NCI-H69 (cell line): ENCODE measurements around the gene MACROD1.

Experiments
- DNase-seq: peaks from one replicate; lab custom pipeline; 2025; lab: John Stamatoyannopoulos, UW

The MACROD1 gene

DNA sequence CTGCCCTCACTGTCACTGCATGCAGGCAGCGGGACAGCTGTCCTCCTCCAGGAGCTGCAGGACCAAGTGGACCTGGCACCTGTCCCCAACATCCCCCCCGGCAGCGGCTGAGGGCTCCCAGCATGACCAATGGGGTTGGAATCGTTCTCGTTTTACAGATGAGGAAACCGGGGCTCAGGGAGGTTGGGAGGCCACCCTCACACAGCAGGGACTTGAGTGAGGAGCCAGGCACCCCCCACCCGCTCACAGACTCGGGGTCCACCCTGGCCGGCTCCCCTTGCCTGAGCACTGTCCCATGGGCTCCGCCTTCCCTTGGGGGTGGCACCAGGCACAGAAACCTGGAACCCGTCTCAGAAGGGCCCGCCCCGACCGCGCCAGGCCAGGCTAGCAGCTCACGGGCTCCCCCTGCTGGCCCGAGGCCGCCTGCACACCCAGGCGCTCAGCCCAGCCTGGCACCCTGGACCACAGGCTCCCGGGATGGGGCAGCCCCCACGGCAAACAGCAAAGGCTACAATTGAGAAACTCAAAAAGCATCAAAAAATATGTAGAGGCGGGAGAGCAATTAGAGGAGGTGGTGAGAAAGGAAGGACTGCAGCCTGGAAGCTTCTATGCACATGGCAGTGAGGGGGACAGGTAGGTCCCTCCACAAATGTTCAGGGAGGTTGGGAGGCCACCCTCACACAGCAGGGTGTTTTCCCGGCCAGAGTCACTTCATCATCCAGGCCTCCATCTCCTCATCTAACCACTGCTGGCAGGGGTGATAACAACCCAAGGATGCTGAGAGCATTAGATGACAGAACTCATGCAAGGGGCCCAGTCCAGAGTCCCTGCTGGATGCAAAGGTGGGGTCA, 12.8 kb downstream of the MACROD1 start:
- DNase-seq: peak; percentile 70

DNA sequence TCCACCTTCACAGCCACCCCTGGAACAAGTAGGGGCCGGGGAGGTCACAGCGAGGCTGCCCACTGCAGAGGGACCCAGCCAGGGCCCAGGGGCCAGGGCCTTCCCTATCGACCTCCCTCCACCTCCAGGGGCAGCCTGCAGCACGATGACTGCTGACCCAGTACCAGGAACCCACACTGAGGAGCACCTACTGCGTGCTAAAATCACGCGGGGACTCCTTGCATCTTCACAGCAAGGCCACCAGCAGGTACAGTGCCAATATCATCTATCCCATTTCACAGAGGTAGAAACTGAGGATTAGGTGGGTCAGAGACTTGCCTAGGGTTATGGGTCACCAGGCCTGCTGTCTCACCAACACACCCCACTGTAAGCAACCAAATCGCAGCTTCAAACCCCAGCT, 14.6 kb downstream of the MACROD1 start:
- DNase-seq: no peak

DNA sequence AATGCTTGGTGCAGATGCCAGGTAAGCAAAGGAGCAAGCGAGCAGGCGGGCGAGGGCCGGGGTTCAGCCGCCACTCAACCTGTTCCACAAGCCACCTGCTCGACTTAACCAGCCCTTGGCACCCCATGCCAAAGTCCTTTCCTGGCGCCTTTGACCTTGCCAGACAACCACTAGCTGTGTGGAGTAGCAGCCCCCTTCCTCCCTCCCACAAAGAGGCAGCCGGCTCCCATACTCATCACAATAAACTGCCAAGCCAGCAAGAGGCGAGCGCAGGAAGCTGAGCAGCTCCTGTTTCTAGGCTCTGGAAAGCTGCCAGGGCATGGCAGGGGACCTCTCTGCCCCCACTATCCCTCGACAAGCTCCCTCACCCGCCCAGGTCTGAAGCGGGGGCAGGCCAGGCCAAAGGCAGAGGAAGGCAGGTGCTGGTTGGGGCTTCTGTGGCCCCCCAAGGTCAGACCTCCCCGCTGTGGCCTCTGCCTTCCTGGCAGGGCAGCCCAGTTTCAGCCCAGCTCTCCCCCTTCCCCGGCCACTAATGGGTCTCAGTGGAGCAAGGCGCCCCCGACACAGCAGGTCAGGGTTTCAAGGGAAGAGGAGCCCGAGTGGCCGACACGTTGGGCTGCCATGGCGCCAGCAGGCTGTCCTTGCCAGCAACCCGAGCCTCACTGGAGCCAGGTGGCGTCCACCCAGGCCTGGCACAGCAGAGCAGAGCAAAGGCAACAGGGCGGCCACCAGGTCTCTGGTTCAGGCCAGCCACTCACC, 15.3 kb downstream of the MACROD1 start:
- peak; percentile 92 for DNase-seq

DNA sequence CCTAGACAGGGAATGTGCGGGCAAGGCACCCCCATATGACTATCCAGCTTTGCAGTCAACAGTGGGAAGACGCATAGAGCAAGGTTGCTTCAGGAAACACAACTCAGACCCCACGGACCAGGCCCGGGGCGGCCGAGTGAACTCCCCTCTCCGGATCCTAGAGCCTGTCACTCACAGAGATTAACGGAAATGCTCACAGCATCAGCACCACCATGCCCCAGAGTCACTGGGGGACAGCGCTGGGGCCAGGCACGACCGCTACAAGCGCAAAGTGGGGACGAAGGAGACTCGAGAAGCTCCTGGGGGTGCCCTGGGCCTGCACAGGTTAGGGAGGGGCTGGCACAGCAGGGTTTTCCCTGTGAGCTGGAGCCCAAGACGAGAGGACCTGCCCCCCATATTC, 15.9 kb downstream of the MACROD1 start:
- no peak for DNase-seq

DNA sequence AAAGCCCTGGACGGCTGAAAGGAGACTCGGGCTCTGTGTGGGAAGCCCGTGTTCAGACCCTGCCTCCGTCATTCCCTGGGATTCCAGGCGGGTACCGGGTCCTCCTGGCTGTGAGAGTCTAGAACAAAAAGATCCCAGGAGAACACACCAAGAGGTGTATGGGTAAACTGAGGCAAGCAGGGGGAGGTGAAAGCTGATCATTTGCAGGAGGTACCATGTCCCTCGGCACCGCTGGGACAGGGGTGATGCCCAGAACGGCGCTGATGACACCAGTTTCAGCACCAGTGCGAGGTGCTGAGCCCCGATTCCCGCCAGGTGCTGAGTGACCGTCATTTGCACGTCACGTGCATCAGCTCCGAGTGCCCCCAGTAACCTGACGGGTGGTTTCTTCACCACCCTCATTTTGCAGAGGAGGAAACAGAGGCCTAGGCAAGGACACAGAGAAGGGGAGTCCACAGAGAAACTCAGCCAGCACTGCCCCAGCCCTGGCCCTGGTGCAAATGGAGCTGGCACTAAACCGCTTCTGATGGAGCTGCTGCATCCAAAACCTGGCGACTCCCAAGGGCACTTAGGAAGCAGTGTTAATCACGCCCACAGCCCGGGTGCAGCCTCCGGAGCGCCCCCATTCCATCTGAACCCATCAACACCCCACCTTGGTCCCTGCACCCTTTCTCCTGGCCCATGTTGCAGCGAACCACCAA, 16.8 kb downstream of the MACROD1 start:
- DNase-seq: peak; percentile 28

DNA sequence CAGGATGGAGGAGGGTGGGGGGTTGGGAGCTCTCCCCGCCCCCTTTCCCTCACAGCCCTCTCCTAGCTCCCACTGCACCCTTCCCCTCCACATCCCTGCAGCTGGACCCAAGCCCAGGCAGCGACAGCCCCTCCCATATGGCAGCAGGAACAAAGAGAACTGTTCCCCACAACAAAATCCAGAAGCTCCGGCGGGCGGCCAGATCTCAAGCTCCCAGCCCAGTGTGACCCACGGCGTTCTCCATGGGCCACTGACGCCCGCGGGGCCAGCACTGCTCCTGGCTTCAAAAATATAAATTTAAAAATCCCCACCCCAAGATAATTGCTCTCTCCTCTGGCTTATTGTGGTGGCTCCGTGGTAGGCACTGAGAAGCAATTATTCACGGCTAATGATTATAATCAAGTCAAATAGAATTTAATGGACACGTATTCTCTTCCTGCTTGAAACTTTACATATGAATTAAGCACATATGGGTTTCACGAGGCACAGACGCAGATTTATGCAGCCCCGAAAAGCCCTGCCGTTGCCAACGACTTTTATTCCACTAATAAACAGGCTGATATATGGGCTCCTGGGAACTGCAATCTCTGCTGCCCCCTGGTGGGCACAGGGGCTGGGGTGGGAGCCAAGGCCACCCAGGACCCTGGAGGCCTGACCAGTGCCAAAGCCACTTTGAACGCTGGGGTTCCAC, 17.5 kb downstream of the MACROD1 start:
- peak; percentile 99 for DNase-seq

DNA sequence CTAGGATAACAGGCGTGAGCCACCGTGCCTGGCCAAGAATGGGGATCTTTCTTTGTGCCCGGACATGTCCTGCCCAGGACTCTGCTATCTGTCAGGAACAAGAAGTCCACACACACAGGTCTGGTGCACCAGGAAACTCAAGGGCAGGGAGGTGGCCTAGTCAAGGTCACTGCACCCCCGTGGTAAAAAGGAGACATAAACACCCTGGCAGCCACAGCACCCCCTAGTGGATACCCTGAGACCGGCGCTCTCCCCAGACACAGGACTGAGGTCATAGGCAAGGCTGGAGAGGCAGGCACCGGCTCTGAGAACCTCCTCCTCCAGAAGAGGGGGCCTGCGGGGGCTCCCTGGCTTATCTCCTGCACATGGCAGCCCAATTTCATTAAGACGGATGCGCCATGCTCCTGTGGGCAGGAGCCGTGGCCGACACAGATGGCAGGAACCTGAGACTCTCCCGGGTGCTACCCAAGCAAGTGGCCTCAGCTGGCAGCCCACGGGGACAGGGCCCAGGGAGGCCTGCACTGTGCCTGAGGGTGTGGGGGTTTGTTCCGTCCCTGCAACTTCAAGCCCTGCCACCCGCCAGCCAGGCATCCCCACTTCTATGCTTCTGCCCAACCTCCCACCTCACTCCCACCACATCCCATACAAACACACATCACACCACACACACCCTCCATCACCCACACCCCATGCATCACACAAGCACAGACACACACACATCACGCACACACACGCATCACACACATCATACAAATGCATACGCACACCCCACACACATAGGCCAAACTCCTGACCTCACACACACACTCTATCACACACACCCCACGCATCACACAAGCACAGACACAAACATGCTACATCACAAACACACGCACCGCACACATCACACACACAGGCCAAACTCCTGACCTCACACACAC, 19.6 kb downstream of the MACROD1 start:
- DNase-seq: peak; percentile 72

DNA sequence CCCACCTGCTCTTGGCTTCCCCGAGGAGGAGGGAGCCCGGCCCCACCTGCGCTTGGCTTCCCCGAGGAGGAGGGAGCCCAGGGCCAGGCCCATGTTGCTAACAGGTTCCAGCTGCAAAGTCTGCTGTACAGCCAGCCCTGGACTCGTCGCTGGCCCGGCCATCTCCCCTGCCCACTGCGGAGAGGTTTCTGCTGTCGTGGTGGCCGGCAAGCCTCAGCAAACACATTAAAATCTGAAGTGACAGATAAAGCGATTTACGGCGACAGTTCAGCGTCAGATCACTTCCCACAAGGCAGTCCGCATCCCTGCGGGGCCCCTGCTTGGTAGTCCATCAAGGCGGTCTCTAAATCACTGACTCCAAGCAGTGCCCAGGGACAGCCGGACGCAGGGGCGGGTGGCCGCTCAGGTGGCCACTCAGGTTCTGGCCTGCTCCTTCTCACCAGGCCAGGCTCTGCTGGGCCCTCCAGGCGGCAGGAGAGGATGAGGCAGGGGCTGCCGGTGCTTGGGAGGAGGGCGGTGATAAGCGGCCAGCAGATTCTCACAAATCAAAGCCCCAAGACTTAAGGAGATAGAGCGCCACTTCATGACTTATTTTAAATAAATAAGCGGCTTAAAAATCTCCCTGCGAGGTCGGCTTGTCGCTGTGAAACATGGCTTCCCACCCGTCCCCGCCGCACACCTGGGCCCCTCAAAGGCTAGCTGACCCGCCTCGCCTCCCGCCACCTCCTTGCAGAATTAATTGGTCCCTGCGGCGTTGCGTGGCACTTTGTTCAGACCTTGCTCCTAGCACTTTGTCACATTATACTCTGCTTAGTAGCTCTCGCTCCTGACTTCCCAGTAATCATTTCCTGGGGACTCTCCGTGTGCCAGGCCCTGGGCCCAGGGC, 21.1 kb downstream of the MACROD1 start:
- DNase-seq: no peak

DNA sequence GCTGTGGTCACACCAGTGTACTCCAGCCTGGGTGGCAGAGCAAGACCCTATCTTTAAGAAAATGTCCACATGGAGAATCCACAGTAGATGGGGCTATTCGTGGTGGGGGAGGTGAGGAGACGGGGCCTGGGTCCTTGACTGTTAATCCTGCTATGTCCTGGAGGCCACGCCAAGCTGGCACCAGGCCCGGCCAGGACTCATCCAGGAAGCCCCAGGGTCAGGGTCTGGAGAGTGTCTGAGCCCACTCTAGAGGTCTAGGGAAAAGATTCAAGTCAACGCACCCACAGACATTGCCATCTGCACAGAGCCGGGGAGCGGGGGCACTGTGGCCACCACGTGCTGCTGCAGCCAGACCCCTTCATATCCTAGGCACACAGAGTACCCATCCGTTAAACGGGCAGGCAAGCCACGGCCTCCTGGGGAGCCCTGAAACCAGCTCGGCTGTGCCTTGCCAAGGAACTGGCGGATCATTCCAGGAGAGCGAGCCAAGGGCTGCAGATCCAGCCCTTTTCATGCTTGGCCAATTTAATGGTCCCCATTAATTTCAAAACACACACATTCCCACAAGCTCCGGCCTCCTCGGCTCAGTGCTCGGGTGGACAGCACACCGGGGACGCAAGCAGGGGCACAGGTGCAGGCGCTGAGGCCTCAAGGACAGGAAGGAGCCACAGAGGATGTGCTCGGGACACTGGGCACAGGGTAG, 24.7 kb downstream of the MACROD1 start:
- DNase-seq: no peak

DNA sequence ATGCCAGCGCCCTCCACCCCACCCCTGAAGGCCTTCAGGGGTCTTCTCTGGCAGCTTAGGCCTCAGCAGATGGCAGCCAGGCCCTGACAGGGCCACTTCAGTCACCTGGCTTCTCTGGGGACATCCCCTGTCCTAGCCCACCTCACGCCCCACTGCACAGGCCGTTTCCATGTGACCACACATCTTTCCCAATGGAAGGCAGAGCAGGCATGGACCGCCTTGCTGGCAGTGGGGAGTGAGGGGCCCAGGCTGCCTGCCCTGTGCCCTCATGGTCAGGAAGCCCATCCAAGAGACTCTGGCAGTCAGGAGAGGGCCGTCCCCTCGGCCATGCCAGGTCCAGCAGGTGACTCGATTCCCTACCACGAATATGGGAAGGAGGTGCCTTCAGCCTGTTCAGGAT, 25.8 kb downstream of the MACROD1 start:
- no peak for DNase-seq

DNA sequence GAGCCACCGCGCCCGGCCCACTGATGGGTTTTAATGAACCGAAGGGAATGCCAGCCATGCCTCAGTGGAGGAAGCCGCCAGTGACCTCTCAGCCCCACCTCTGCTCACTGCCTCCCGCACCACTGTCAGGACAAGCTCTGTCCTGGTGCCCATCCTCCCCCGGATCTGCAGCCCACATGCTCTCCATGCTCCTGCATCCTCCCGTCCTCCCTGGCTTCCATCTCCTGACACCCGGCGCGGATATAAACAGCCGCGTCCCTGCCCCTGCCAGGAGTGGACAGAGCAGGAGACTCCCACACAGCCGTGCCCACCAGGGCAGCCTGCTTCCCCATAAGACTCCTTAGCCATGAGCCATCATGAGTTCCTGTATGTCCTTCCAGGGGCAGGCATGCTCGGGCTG, 26.9 kb downstream of the MACROD1 start:
- DNase-seq: no peak

DNA sequence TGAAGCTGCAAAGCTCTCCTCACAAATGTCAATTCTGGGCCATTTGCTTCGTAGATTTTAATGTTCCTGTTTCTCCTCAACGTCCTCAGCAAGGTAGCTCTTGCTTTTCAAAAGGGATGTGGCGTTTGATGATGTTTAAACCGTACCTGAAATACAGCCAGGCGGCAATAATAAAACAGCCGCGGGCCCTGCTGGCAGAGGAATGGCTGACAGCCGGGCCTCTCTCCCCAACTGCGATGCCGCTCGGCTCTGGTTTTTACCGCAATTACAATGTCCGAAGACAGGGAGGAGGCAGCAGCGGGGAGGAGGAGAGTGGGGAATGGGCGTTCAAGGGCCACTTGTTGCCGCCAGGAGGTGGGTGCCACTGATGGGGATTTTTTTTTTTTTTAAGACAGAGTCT, 27.5 kb downstream of the MACROD1 start:
- peak; percentile 80 for DNase-seq

DNA sequence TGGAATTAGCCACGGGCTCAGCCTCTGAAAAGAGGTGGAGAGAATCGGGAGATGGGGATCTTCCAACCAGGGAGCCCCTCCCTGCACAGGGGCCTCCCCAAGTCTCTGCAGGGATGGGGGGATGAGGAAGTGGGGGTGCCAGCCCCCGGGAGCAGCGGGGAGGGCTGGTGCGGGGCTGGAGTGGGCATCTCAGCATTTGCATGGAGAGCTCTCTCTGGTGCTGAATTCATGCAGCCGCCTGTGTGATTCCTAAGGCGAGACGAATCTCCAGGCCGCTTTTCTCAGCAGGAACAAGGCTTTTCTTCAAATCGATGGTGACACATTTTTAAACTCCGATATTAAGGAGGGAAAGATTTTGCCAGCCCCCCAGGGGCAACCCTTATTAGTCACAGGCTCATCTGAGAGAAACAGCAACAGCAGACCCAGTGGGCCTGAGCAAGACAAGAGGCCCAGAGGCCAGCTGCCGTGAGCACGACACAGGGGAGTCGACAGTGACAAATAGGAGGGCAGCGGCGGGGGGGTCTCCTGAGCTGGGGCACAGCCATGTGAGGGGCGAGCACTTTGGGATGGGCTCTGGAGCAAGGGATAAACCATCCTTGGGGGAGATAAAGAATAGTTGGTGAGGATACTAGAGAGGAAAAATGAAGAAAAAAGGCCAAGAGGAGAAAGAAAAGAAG, 29.0 kb downstream of the MACROD1 start:
- no peak for DNase-seq

DNA sequence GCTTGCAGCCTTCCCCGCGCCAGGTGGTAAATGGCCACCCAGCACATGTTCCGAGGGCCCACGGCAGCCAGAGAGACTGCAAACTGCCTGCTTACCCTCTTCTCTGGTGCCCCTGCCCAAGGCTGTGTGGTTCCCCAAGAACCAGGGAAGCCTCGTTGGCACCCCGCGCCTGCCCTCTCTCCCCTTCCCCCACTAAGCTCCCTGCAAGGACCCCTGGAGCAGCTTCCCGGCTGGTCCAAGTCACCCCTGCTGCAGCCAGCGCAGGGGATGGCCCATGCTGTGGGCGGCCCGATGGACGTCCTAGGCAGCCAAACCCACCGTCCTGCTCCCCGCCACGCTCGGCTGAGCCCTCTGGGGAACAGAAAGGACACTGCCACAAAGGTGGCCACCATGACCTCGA, 30.2 kb downstream of the MACROD1 start:
- no peak for DNase-seq

DNA sequence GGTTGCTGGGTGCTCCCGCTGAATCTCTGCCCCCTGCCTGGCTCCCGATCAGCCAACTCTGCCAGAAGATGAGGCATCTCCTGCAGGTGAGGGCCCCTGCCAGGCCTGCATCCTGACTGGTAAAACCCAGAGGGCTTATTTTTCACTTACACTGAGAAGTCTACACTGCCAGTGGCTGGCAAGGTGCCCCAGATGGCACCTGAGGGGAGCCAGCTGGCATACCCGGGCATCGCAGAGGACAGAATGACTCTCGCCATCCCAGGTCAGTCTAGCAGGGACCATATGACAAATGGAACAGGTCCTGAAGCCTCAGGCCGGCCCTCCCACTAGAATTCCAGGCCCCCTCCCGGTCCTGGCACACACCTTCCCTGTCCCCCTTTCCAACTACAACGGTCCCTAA, 30.9 kb downstream of the MACROD1 start:
- peak; percentile 80 for DNase-seq

DNA sequence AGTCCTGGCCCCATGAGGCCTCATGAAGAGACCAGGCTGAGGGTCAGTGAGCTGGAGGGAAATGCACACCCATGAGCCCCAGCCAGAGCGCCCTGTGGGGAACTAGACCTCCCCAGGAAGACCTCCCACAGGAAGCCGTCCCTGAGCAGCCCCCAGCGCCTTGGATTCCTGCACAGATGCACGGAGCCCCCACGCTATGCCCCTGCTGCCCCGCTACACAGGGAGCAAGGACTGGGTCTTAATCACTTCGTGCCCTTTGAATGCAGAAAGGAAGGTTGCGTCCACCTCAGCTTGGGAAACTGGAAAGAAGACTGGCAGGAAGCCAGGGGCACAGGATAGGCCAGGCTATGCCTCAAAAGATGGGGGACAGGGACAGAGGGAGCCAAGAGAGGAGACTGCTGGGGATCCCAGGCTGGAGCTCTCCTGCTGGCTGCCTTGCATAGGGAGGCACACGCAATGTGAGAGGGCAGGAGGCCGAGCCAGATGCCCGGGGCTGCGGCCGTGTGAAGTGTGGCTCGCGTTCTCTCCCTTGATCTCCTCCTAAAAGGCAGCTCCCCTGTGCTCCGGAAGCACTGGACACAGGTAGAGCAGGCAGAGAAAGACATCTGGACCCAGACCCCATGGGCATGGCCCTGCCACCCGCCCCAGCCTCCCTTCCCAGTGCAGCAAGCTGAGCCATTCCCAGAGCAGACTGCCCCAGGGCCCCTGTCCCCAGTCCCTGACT, 32.8 kb downstream of the MACROD1 start:
- DNase-seq: no peak

DNA sequence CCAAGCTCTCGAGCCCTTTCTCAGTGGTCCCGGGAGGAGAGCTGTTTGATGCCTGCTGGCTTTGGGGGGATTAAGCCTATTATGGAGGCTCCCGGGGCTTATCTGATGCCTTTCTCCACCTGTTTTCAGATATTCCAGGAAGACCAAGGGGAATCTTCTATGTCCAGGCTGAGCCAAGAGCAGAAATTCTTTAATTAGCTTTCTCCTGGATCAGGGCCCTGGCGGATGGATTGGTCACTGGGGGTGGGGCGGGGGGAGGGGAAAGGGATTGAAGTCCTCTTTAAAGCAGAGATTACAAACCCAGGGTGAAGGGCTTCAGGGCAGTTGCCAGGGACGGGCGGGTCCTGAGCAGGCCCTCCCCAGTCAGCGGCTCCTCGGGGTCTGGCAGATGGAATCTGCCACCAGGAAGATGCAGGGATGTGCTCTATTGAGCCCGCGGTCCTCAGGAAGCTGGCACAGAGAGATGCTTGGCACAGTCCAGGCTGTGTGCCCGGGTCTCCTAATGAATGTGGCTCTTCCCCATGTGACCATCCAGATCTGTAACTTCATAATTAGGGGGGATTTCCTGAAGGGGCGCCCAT, 33.6 kb downstream of the MACROD1 start:
- peak; percentile 77 for DNase-seq

DNA sequence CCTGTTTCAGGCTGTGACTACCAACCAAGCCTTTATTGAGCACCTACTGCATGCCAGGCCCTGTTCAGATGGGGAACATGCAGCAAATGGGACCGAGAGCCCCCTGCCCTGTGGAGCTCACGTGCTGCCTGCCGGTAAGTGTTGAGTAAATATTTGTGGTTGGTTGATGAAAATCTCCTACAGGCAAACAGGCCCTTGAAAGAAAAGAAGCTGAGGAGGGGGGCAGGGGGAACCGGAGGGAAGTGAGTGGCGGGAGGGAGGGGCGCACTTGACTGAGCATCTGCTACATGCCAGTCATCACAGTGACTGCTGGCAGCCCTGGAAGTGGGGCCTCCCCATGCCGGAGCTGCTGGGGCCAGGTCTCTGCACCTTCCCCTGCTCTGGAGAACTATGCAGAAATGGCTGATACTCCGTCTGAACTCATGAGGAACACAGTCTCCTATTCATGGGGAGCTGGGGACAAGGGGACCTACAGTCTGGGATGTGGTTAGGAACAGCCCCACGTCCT, 34.2 kb downstream of the MACROD1 start:
- DNase-seq: peak; percentile 92
